Ascending aorta (tissue), 2 donors: ENCODE results near the gene COPS2. TPM values are rescaled to one million over a fixed set of nuclear protein-coding genes. Genes with fewer than 3 reads are reported as not detected.
A peak's percentile ranks its signal among the peaks of the same experiment; 100 is the strongest.

Experiments
- DNase-seq, 2 donors: peaks; one replicate each; pipeline ENCODE4 v3.0.0-alpha.2; 2019; ENCODE audit warnings: low spot score in 2 of 2
- H3K27ac ChIP-seq, 2 donors: fragments of 200-600 bp; sonication (generic); one replicate each; pipeline ENCODE4 v1.5.1; 2016 to 2017; ENCODE audit warnings: mild to moderate bottlenecking in 1 of 2
- H3K27me3 ChIP-seq: fragments of 200-600 bp; sonication (generic); one replicate; pipeline ENCODE4 v1.5.1; 2017
- H3K36me3 ChIP-seq, 2 donors: fragments of 200-600 bp; sonication (generic); one replicate each; pipeline ENCODE4 v1.5.1; 2016
- H3K4me1 ChIP-seq, 2 donors: fragments of 200-600 bp; sonication (generic); one replicate each; pipeline ENCODE4 v1.5.1; 2016 to 2017; ENCODE audit warnings: mild to moderate bottlenecking in 1 of 2
- H3K4me3 ChIP-seq, 2 donors: fragments of 200-600 bp; sonication (generic); one replicate each; pipeline ENCODE4 v1.5.1; 2016 to 2017; ENCODE audit warnings: mild to moderate bottlenecking in 1 of 2
- H3K9me3 ChIP-seq, 2 donors: fragments of 200-600 bp; sonication (generic); one replicate each; pipeline ENCODE4 v1.5.1; 2016
- CTCF ChIP-seq, 3 experiments: fragments of 200-600 bp in 2 of 3; fragments of 450-650 bp in 1 of 3; sonication (generic) in 2 of 3; IDR thresholded peaks; one replicate each; pipeline ENCODE4 v1.5.1; 2016 to 2019; ENCODE audit warnings: antibody characterized with exemption in 3 of 3, mild to moderate bottlenecking in 1 of 3, moderate library complexity in 1 of 3
- intact Hi-C: fragments of 100-400 bp; cut with DNase I; formaldehyde crosslinking; loops from one replicate; pipeline ENCODE4 v1.15.1; 2023
- total RNA-seq: library from RNA; depleted of rRNA; stranded (reverse); fragments of >200 nt; gene quantifications from one replicate; pipeline ENCODE4 v1.1.0, GENCODE V29; 2016

The COPS2 gene
- total RNA-seq, 1 donor from 2014 or later = 56.0 TPM

- peak within 1 kb of the TSS; percentile 74 to 85 for H3K27ac ChIP-seq
- H3K4me3 ChIP-seq = peak within 1 kb of the TSS; percentile 77 to 92
- no peaks in the 10 kb centered on the region for H3K9me3 ChIP-seq
- DNase-seq = peak; percentile 57 to 90
- peaks cover 0 to 7% of the 10 kb centered on the region in 2 donors for H3K4me1 ChIP-seq
- no peaks in the 10 kb centered on the region for H3K27me3 ChIP-seq
- no peak for TF ChIP-seq CTCF (IDR thresholded peaks at IDR 0.05)
- no peaks in the 10 kb centered on the region for H3K36me3 ChIP-seq
- intact Hi-C loops = no loop called here
Observed at GRCh38 chr15:49169880-49170597, 14.6 kb upstream of the COPS2 start, which contains the start of gene GALK2. TSS of gene GALK2 (plus strand) at chr15:49170247. CDS start at chr15:49170323, 76 bp downstream.

- Histone ChIP-seq H3K4me3 (no peak overlapping the region), H3K36me3 (no peaks in the 10 kb centered on the region), H3K9me3 (no peaks in the 10 kb centered on the region), H3K27ac (no peak overlapping the region), H3K4me1 (peaks cover 0 to 7% of the 10 kb centered on the region in 2 donors), H3K27me3 (no peaks in the 10 kb centered on the region)
- no peak for DNase-seq
- no peak for TF ChIP-seq CTCF (IDR thresholded peaks at IDR 0.05)
- intact Hi-C loops = no loop called here
Observed at GRCh38 chr15:49168016-49168415, 12.6 kb upstream of the COPS2 start.

GRCh38 chr15:49164865-49165264, 9.5 kb upstream of the COPS2 start:
- Histone ChIP-seq H3K27ac (no peak overlapping the region), H3K4me1 (no peaks in the 10 kb centered on the region), H3K4me3 (no peak overlapping the region), H3K36me3 (no peaks in the 10 kb centered on the region), H3K27me3 (no peaks in the 10 kb centered on the region), H3K9me3 (no peaks in the 10 kb centered on the region)
- no peak for TF ChIP-seq CTCF (IDR thresholded peaks at IDR 0.05)
- no peak for DNase-seq
- intact Hi-C loops = no loop called here

GRCh38 chr15:49163678-49164077, 8.3 kb upstream of the COPS2 start:
- TF ChIP-seq CTCF (IDR thresholded peaks at IDR 0.05) = no peak
- intact Hi-C loops = no loop called here
- no peak overlapping the region for H3K4me3 ChIP-seq

GRCh38 chr15:49155834-49156627, 632 bp upstream of the COPS2 start:
- H3K27ac ChIP-seq = peak overlapping the region; percentile 69 to 72
- TF ChIP-seq CTCF (IDR thresholded peaks at IDR 0.05) = no peak
- no peaks in the 10 kb centered on the region for H3K27me3 ChIP-seq
- no peaks in the 10 kb centered on the region for H3K9me3 ChIP-seq
- peaks cover 0 to 6% of the 10 kb centered on the region in 2 donors for H3K4me1 ChIP-seq
- no peak for DNase-seq
- peak overlapping the region; percentile 66 to 87 for H3K4me3 ChIP-seq
- no peaks in the 10 kb centered on the region for H3K36me3 ChIP-seq
- intact Hi-C loops = loop anchor here (2.0 kb wide), 1 partner anchor 1197 kb away; no protein-coding TSS in a partner anchor

More at GRCh38 chr15:49163678-49164077, 8.3 kb upstream of the COPS2 start:
- Histone ChIP-seq H3K4me1 (no peaks in the 10 kb centered on the region), H3K9me3 (no peaks in the 10 kb centered on the region), H3K36me3 (no peaks in the 10 kb centered on the region), H3K27ac (no peak overlapping the region), H3K27me3 (no peaks in the 10 kb centered on the region)
- no peak for DNase-seq
